Measurements from ENCODE around the gene HOXB9. TPM values are rescaled to one million over a fixed set of nuclear protein-coding genes. Genes with fewer than 3 reads are reported as not detected.
A peak's percentile ranks its signal among the peaks of the same experiment; 100 is the strongest.

HOXB9 gene
- total and polyA plus RNA-seq, 9 of the 15 experiments (the other 6 are each of a cell fraction or from before 2014, with no cell fraction given), result 3.1 to 196 (median 77.6) TPM

DNA sequence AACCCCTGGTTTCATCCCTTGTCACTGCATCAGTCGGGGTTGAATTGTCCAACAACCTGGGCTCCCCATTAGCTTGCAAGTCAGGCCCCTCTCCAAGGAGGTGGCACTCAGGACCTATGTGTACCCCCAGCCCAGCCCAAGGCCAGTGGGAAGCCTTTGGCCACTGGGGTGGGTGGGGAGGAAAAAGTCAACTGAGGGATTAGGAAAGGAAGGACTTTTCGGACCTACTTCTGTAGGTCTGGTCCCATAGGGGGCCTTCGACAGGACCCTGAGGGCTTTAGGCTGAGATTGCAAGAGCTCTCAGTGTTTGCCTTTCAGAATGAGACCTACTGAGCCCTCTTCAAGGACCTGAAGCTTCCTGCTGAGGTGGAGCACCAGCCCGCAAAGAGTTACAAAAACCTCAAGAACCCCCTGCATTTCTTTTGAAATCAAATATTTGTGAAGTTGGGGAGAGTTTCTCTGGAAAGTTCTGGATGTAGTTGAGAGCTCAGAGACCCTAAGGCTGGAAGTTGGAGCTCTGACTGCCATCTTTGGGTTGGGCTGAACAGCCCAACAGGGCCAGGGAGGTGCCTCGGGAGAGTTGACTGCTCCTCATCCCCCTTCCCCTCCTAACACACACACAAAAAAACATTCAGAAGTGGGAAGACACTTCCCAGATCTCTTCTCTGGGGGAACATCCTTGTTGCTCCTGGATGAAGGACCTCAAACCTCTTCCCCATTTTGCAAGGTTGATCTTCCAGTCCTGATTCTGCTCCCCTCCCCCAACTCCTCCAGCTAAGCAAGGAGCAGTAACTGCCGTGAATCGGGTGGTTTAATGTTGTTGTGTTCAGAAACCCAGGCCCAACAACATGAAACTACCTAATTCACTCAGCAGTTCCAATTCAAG lies 5.8 kb upstream of the HOXB9 start (continued):
- TF ChIP-seq ZNF592 (IDR thresholded peaks at IDR 0.05) (peak; percentile 85), BRD4 (IDR thresholded peaks at IDR 0.05) (no peak; the same call in 1 of the 2 replicates), COPS2 (conservative IDR thresholded peaks at IDR 0.05) (no peak), ASH1L (IDR thresholded peaks at IDR 0.05; ENCODE audit: borderline replicate concordance, low read depth, partially characterized antibody) (no peak), FOSL1 (tag; conservative IDR thresholded peaks at IDR 0.05) (no peak), NEUROD1 (IDR thresholded peaks at IDR 0.05; ENCODE audit: borderline replicate concordance, low read depth, low read length, partially characterized antibody) (no peak), TCF7 (IDR thresholded peaks at IDR 0.05; ENCODE audit: borderline replicate concordance) (no peak), NUFIP1 (IDR thresholded peaks at IDR 0.05; ENCODE audit: partially characterized antibody) (no peak), NR2F6 (CRISPR knock-in tag; IDR thresholded peaks at IDR 0.05) (no peak), ZNF408 (CRISPR knock-in tag; IDR thresholded peaks at IDR 0.05; ENCODE audit: low read depth) (no peak), BRCA1 (IDR thresholded peaks at IDR 0.05) (no peak), BRCA1 (CRISPR knock-in tag; IDR thresholded peaks at IDR 0.05) (no peak)
- TF ChIP-seq, protein P1, sequence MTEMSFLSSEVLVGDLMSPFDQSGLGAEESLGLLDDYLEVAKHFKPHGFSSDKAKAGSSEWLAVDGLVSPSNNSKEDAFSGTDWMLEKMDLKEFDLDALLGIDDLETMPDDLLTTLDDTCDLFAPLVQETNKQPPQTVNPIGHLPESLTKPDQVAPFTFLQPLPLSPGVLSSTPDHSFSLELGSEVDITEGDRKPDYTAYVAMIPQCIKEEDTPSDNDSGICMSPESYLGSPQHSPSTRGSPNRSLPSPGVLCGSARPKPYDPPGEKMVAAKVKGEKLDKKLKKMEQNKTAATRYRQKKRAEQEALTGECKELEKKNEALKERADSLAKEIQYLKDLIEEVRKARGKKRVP (CRISPR knock-in tag; IDR thresholded peaks at IDR 0.05), result no peak
- TF ChIP-seq, protein P2, sequence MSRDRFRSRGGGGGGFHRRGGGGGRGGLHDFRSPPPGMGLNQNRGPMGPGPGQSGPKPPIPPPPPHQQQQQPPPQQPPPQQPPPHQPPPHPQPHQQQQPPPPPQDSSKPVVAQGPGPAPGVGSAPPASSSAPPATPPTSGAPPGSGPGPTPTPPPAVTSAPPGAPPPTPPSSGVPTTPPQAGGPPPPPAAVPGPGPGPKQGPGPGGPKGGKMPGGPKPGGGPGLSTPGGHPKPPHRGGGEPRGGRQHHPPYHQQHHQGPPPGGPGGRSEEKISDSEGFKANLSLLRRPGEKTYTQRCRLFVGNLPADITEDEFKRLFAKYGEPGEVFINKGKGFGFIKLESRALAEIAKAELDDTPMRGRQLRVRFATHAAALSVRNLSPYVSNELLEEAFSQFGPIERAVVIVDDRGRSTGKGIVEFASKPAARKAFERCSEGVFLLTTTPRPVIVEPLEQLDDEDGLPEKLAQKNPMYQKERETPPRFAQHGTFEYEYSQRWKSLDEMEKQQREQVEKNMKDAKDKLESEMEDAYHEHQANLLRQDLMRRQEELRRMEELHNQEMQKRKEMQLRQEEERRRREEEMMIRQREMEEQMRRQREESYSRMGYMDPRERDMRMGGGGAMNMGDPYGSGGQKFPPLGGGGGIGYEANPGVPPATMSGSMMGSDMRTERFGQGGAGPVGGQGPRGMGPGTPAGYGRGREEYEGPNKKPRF (IDR thresholded peaks at IDR 0.05; ENCODE audit: low read depth, low read length), result no peak
- TF ChIP-seq, protein P3, sequence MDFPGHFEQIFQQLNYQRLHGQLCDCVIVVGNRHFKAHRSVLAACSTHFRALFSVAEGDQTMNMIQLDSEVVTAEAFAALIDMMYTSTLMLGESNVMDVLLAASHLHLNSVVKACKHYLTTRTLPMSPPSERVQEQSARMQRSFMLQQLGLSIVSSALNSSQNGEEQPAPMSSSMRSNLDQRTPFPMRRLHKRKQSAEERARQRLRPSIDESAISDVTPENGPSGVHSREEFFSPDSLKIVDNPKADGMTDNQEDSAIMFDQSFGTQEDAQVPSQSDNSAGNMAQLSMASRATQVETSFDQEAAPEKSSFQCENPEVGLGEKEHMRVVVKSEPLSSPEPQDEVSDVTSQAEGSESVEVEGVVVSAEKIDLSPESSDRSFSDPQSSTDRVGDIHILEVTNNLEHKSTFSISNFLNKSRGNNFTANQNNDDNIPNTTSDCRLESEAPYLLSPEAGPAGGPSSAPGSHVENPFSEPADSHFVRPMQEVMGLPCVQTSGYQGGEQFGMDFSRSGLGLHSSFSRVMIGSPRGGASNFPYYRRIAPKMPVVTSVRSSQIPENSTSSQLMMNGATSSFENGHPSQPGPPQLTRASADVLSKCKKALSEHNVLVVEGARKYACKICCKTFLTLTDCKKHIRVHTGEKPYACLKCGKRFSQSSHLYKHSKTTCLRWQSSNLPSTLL (IDR thresholded peaks at IDR 0.05), result no peak

Measured in K562 (cell line).